ENCODE data around the gene RNF26. TPM values are rescaled to one million over a fixed set of nuclear protein-coding genes. Genes with fewer than 3 reads are reported as not detected.

Gene RNF26
- total and polyA plus RNA-seq, 2 donors (not counting 3 experiments of a cell fraction or from before 2014, with no cell fraction given): 40.1 to 43.8 TPM

DNA sequence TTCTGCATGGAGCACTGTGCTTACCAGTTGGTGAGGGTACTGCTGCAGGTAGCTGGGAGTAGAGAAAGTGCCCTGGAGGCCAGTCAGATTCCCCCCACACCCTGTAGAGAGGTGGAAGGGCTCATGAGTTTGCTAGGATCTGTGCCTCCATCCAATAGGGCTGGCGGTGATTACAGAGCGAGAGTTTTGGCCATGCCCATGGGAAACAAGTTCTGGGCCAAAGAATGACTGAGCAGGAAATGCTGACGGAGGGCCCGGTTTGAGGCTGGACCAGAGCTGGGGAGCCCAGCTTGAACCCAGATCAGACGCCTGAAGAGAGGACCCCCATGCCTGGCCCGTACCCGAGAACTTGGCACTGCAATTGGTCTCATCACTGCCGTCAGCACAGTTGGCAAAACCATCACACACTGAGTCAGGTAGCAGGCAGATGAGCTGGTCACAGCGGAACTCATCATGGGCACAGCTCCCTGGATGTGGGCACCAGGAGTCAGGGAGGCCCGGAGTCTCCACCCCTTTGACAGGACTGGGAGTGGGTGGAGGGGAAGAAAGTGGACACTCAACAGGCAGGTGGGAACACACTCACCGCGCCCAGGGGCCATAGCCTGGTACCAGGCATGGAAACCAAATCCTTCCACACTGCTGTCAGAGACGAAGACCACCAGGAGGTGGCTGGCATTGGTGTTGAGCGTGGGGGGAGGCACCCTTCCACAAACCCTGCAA lies 10.1 kb downstream of the RNF26 start:
- no peaks in the 10 kb centered on the region for H4K20me1 ChIP-seq (replicated peaks; ENCODE audit: control insufficient read depth, extremely low read depth, insufficient read depth, low read length)
- H3K4me3 ChIP-seq (replicated peaks in 1 of 3; ENCODE audit: insufficient read depth in 1 of 3, low read depth in 1 of 3, low read length in 3 of 3): no peak overlapping the region
- H3K79me2 ChIP-seq (ENCODE audit: control insufficient read depth, insufficient read depth, low read length): no peaks in the 10 kb centered on the region
- intact Hi-C loops (cut with micrococcal nuclease) (no loop called here), dilution Hi-C loops (cut with MboI; ENCODE audit: extremely low pct_ligation_motif_present, low sequenced_read_pairs) (no loop called here)
- H3K27me3 ChIP-seq (ENCODE audit: control insufficient read depth in 2 of 2, insufficient read depth in 2 of 2, low read length in 2 of 2): peaks cover 0 to 3% of the 10 kb centered on the region in 2 experiments
- peaks cover 9% of the 10 kb centered on the region for H3K4me1 ChIP-seq (ENCODE audit: control insufficient read depth, extremely low read depth, insufficient read depth, low read length)
- no peak overlapping the region for H3K4me2 ChIP-seq (ENCODE audit: insufficient read depth, low read length)
- no peak overlapping the region for H3K9ac ChIP-seq (replicated peaks; ENCODE audit: extremely low read depth, insufficient read depth, low read length)
- FAIRE-seq: no peak
- no TSS peak for BruUV-seq (replicated peaks)
- no peaks in the 10 kb centered on the region for H3K9me3 ChIP-seq (replicated peaks; ENCODE audit: control insufficient read depth, insufficient read depth, low read length)
- CTCF ChIA-PET: interaction anchor here (0.7 to 6.2 kb wide), 4 partner anchors 13 to 37 kb away, joined by 3 to 55 read pairs (median 3); partner anchors contain the start of gene USP2
- DNase-seq (ENCODE audit: low read depth, low spot score): no peak
- TF ChIP-seq EZH2 (IDR thresholded peaks at IDR 0.05; ENCODE audit: borderline replicate concordance, low read depth, low read length, severe bottlenecking) (no peak), FOS (IDR thresholded peaks at IDR 0.05; ENCODE audit: borderline replicate concordance, insufficient read depth, low read length) (no peak)
- no peak overlapping the region for H2AFZ ChIP-seq (ENCODE audit: low read depth, low read length)
- H3K27ac ChIP-seq (ENCODE audit: insufficient read depth, low read depth, low read length): no peak overlapping the region
- POLR2A ChIA-PET: no interaction called here
- H3K9me1 ChIP-seq (replicated peaks; ENCODE audit: control insufficient read depth, extremely low read depth, insufficient read depth, low read length): no peaks in the 10 kb centered on the region
- H3K36me3 ChIP-seq (ENCODE audit: control insufficient read depth in 2 of 2, extremely low read depth in 1 of 2, insufficient read depth in 2 of 2, low read length in 2 of 2): no peaks in the 10 kb centered on the region

DNA sequence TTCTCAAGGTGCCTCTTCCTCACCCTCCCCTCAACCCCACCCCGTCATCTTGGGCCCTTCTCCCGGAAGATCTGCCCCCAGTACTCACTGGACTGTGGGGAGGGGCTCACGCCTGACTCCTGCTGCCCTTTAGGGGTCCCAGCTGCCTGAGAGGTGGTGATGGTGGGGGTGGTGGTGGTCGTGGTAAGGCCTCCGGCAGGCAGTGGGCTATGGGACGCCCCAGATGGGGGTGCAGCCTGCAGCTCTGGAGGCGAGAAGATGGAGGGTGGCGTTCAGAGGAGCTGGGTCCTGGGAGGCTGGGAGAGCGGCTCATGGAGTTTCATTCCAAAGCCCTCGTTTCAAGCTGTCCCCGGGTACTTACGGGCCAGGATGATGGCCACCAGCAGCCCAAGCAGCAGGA lies 11.4 kb downstream of the RNF26 start:
- no peaks in the 10 kb centered on the region for H3K36me3 ChIP-seq (ENCODE audit: control insufficient read depth in 2 of 2, extremely low read depth in 1 of 2, insufficient read depth in 2 of 2, low read length in 2 of 2)
- H3K9me3 ChIP-seq (replicated peaks; ENCODE audit: control insufficient read depth, insufficient read depth, low read length): no peaks in the 10 kb centered on the region
- no TSS peak for BruUV-seq (replicated peaks)
- H3K4me2 ChIP-seq (ENCODE audit: insufficient read depth, low read length): no peak overlapping the region
- H3K9ac ChIP-seq (replicated peaks; ENCODE audit: extremely low read depth, insufficient read depth, low read length): no peak overlapping the region
- peaks cover 9% of the 10 kb centered on the region for H3K4me1 ChIP-seq (ENCODE audit: control insufficient read depth, extremely low read depth, insufficient read depth, low read length)
- H3K27ac ChIP-seq (ENCODE audit: insufficient read depth, low read depth, low read length): no peak overlapping the region
- H3K9me1 ChIP-seq (replicated peaks; ENCODE audit: control insufficient read depth, extremely low read depth, insufficient read depth, low read length): no peaks in the 10 kb centered on the region
- FAIRE-seq (no peak), DNase-seq (ENCODE audit: low read depth, low spot score) (no peak)
- intact Hi-C loops (cut with micrococcal nuclease) (no loop called here), dilution Hi-C loops (cut with MboI; ENCODE audit: extremely low pct_ligation_motif_present, low sequenced_read_pairs) (no loop called here)
- no peaks in the 10 kb centered on the region for H4K20me1 ChIP-seq (replicated peaks; ENCODE audit: control insufficient read depth, extremely low read depth, insufficient read depth, low read length)
- ChIA-PET CTCF (interaction anchor here (0.9 to 6.2 kb wide), 2 partner anchors 12 to 17 kb away, joined by 3 to 55 read pairs; no protein-coding TSS in a partner anchor), POLR2A (no interaction called here)
- no peak overlapping the region for H2AFZ ChIP-seq (ENCODE audit: low read depth, low read length)
- H3K79me2 ChIP-seq (ENCODE audit: control insufficient read depth, insufficient read depth, low read length): no peaks in the 10 kb centered on the region
- peaks cover 0 to 3% of the 10 kb centered on the region in 2 experiments for H3K27me3 ChIP-seq (ENCODE audit: control insufficient read depth in 2 of 2, insufficient read depth in 2 of 2, low read length in 2 of 2)
- no peak overlapping the region for H3K4me3 ChIP-seq (replicated peaks in 1 of 3; ENCODE audit: insufficient read depth in 1 of 3, low read depth in 1 of 3, low read length in 3 of 3)
- no peak for TF ChIP-seq EZH2 (IDR thresholded peaks at IDR 0.05; ENCODE audit: borderline replicate concordance, low read depth, low read length, severe bottlenecking)
- TF ChIP-seq, protein P1, sequence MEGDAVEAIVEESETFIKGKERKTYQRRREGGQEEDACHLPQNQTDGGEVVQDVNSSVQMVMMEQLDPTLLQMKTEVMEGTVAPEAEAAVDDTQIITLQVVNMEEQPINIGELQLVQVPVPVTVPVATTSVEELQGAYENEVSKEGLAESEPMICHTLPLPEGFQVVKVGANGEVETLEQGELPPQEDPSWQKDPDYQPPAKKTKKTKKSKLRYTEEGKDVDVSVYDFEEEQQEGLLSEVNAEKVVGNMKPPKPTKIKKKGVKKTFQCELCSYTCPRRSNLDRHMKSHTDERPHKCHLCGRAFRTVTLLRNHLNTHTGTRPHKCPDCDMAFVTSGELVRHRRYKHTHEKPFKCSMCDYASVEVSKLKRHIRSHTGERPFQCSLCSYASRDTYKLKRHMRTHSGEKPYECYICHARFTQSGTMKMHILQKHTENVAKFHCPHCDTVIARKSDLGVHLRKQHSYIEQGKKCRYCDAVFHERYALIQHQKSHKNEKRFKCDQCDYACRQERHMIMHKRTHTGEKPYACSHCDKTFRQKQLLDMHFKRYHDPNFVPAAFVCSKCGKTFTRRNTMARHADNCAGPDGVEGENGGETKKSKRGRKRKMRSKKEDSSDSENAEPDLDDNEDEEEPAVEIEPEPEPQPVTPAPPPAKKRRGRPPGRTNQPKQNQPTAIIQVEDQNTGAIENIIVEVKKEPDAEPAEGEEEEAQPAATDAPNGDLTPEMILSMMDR (IDR thresholded peaks at IDR 0.05; ENCODE audit: extremely low read depth in 1 of 2, insufficient read depth in 1 of 2, low read depth in 1 of 2, low read length in 2 of 2): no peak
- TF ChIP-seq MYC (IDR thresholded peaks at IDR 0.05; ENCODE audit: low read depth, low read length): no peak
- TF ChIP-seq, protein P2, sequence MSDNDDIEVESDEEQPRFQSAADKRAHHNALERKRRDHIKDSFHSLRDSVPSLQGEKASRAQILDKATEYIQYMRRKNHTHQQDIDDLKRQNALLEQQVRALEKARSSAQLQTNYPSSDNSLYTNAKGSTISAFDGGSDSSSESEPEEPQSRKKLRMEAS (IDR thresholded peaks at IDR 0.05; ENCODE audit: insufficient read depth, insufficient read length): no peak
- no peak for TF ChIP-seq POLR2AphosphoS5 (IDR thresholded peaks at IDR 0.05; ENCODE audit: insufficient read depth, low read depth, low read length)
- no peak for TF ChIP-seq JUN (IDR thresholded peaks at IDR 0.05; ENCODE audit: borderline replicate concordance, insufficient read depth, insufficient read length, low read depth)
- no peak for TF ChIP-seq POLR2A (IDR thresholded peaks at IDR 0.05; ENCODE audit: low read depth, low read length)
- TF ChIP-seq FOS (IDR thresholded peaks at IDR 0.05; ENCODE audit: borderline replicate concordance, insufficient read depth, low read length): no peak
